Cerebellar cortex (tissue), 1 donor: Measurements from ENCODE around the gene DUSP10.

Experiments
- DNase-seq: peaks from one replicate; pipeline ENCODE4 v3.0.0-alpha.2; 2015; ENCODE audit warnings: low spot score

Gene DUSP10

DNA sequence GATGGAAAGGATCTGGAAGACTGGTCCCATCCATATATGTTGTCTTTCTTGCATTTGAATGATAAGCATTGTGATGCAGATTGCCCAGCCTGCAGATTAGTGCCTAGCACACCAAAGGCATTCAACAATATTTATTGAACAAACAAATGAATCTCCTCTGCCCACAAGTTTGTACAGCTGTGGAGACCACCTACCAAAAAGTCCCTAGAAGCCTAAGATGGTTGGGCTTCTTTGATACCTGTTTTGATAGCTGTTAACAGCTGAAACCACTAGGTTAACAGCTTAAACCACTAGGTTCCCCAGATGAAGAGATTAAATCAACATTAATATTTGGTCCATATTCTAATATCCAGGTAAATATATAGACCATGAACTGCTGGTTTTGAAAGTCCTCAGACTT, 9.8 kb downstream of the DUSP10 start:
- no peak for DNase-seq

DNA sequence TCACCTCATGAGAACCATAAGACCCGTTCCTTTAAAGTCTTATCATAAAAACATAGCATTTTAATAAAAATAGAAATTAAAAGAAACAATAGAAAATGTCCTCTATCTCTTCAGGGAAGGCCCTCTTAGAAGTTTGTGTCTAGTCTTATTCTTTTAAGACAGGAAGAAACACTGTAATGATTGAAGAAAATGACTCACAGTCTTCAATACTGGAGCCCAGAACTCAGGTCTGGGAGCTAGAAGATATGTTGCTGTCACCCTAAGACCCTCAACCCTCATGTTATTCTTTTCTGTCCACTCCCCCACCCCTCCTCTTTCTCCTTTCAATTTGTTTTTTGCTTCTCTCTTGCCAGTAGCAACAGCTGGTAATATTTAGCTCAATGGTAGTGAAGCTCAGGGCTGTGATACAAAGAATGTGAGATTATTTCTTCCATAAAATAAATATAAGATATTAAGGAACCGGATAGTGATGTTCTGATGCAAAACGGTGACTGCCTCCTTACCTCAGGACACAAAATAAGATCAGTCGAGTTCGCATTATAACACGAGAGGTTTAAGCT, 12.0 kb downstream of the DUSP10 start:
- no peak for DNase-seq

- DNase-seq, result no peak
Measured at GRCh38 chr1:221728037-221728505, 13.8 kb downstream of the DUSP10 start.

DNA sequence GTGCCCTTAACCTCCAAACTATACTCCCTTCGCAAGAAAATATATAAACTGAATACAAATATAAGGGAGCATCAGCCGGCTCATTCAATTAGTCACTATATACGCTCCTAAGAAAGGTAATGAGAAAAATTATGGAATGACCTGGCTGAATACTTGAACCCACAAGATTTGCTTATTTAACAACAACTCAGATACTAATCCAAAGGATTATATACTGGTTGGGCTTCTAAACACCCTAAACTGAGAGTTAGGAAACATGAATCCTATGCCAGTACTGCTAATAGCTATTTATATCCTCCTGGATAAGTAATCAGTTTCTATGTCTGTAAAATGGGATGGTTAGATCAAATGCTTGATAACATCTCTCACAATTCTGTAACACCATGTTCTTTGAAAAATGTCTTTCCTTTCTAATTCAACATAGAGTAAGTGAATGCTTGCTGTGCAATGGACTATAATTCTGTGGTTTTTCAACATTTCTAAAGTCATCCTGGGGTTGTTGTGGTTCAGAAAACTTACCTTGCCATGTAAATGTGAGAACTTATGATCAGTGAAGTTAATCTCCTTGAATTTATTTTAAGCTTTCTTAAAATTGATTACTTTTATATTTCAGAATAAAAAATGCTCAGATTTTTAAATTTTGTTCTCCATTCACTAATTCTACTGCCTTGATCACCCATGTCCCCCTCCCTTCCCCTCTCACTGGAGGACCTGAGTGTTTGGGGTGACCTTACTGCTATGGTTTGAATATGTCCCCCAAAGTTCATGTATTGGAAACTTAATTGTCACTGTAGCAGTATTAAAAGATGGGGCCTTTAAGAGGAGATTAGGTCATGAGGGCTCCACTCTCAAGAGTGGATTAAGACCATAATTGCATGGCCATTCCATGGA, 14.5 kb downstream of the DUSP10 start:
- no peak for DNase-seq

- DNase-seq, result no peak
Measured at GRCh38 chr1:221725735-221726672, 15.9 kb downstream of the DUSP10 start.

GRCh38 chr1:221724931-221725605, 16.8 kb downstream of the DUSP10 start:
- DNase-seq, result no peak

GRCh38 chr1:221723848-221724236, 18.0 kb downstream of the DUSP10 start:
- no peak for DNase-seq

GRCh38 chr1:221723018-221723847, 18.7 kb downstream of the DUSP10 start:
- DNase-seq, result no peak

DNA sequence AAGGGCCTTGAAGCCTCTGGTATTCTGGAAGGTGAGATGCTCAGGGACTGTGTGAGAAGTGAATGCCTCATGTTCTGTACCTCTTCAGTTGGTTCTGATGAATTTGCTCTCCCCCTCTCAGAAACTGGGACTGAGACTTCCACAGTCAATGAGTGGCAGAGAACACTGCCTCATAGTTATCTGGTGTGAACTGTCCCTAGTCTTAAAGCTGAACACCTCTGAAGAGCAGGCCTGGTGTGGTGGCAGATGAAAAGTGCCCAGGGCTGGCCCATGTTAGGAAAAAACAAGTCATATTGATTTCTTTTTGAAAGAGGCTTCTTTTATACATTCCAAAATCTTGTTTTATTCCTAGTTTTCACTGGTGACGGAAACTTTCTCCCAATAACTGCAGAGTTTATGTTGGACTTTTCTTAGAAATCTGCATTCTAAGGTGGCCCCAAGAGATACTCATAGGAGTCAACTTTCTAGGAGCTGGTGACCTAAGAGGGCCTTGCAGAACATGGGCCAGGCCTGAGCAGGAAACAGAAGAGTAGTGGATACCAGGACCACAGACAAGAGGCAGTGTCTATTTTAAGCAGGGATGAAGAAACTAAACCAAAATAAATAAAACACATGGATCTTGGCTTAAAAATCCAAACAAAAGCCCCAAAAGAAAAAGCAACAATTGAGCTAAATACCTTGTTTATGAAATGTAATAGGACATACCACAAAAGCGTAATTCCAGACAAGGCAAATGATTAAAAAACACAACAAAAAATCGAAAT, 19.5 kb downstream of the DUSP10 start:
- no peak for DNase-seq

- no peak for DNase-seq
Measured at GRCh38 chr1:221720545-221720944, 21.3 kb downstream of the DUSP10 start.

- DNase-seq, result no peak
Measured at GRCh38 chr1:221719987-221720386, 21.9 kb downstream of the DUSP10 start.

DNA sequence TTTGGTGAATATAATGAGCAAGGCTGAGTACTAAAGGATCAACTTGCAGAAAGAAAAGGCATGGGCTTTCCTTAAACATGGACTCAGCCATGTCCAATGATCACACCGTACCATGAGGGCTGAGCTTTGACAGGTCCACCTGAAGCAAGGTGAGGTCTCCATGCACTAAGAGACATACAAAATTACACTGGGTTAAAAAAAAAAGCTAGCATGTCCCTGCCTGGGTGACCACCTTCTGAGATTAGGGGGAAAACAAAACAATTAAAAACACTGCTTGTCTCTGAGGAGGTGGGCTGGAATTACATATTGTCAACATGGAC, 22.7 kb downstream of the DUSP10 start:
- DNase-seq, result no peak

DNA sequence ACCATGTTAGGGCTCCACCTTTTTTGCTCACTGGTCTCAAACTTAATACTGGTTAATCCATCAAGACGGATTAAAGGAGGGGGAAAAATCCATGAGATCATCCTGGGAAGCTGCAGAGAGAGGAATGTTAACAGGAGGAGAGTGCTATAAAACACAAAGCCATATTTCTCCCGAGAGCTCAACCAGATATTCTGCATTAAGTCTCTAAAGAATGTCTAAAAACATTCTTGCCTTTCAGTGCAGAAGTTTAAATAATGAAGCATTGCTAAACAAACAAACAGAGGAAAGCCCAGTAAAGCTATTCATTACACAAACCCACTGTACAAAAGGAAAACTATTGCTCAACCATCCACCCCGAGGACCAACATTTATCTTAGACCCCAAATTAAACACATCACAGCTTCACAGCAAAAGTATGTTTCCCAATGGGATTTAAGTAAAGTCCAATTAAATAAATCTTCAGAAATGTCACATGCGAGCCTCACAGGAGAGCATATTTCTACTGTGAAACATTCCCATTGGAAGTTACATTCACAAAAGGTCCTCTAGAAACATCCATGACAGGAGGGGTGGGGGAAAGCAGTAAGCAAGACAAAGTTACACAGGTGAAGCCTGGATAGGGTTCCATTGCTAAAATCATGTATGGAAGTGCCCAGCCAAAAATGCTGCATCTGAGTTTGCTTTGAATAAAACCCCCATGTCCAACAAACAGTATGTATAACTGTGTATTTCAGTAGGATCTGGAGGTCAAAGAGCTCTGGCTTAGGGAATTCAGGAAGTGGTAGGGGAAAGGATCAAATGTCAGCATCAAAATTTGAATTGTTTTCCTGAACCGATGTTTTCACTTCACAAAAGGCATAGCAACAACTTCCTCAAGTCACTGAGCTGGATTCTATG, 23.3 kb downstream of the DUSP10 start:
- no peak for DNase-seq

DNA sequence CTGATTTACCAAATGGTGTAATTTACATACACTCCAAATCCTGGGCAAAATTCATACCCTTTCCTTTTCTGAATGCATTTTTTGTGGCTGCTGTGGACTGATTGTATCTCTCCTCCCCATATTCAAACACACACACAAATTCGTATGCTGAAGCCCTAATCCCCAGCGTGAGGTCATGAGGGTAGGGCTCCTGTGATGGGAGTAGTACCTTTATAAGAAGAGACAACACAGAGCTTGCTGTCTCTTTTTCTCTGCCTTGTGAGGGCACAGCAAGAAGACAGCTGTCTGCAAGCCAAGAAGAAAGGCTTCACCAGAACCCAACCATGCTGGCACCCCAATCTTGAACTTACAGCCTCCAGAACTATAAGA, 24.4 kb downstream of the DUSP10 start:
- no peak for DNase-seq

GRCh38 chr1:221716713-221717484, 25.0 kb downstream of the DUSP10 start:
- no peak for DNase-seq

DNA sequence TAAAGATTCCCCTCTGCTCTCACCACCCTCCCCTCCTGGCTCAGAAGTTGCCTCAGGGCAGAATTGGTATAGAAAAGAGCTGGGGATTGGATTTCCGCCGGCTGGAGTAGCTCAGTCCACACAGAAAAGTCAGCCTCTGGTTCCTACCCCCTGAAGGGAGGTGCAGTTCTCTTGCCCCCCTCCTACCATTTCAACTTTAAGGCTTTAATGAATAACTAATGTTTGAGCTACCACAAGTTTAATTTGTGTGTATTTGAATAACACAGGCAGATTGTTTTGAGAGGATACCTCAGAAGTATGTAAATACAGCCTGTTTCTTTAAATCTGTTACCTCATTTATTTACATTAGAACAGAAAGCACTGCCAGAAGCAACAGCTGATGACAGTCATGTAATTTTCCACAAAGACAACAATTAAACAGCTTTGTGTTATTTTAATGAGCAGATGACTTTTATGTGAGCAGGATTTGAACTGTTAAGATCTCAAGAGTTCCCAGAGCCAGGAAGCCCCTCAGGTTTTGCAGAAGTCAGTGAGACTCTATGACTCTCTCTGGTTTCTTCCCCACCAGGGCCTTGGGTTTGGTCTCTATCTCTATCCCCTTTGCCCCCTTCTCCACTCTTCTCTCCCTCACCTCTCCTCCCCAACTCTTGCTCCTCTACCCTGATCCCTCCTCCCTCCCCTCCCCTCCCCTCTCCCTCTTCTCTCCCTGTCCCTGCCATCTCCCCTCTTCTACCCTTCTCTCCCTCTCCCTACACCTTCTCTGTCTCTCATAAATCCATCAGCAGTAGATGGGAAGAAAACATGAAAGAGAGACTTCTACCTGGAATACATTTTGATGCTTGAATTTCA, 26.3 kb downstream of the DUSP10 start:
- DNase-seq, result no peak
